Prostate gland (tissue), 2 donors: Measurements from ENCODE around the gene RHBDL2. TPM values are rescaled to one million over a fixed set of nuclear protein-coding genes. Genes with fewer than 3 reads are reported as not detected.
"Not testable (repeated sequence)": the region's sequence is repeated elsewhere in the genome, so short reads cannot be mapped to it uniquely, and the experiment has no call there.

Experiments
- DNase-seq: peaks from one replicate; pipeline ENCODE4 v3.0.0-alpha.2; 2019; ENCODE audit warnings: low spot score
- H3K27ac ChIP-seq, 2 donors: fragments of 200-600 bp; sonication (generic); 2 replicates each; pipeline ENCODE4 v1.5.1; 2017 to 2019
- H3K27me3 ChIP-seq: fragments of 200-600 bp; sonication (generic); replicated peaks from 2 replicates; pipeline ENCODE4 v1.5.1; 2019; ENCODE audit not compliant: insufficient read depth
- H3K36me3 ChIP-seq, 2 donors: fragments of 200-600 bp; sonication (generic); 1 replicate in 1 of 2; 2 replicates in 1 of 2; pipeline versions ENCODE4 v1.5.1 to v1.8.1; 2017 to 2019
- H3K4me1 ChIP-seq: fragments of 200-600 bp; sonication (generic); replicated peaks from 2 replicates; pipeline ENCODE4 v1.5.1; 2019
- H3K4me3 ChIP-seq, 2 donors: fragments of 200-600 bp; sonication (generic); 2 replicates each; pipeline ENCODE4 v1.5.1; 2017 to 2019
- H3K9me3 ChIP-seq: fragments of 200-600 bp; sonication (generic); 2 replicates; pipeline ENCODE4 v1.5.1; 2017
- CTCF ChIP-seq, 4 experiments: fragments of 200-600 bp in 2 of 4; fragments of 450-650 bp in 2 of 4; sonication (generic) in 2 of 4; IDR thresholded peaks; 1 replicate in 3 of 4; 2 replicates in 1 of 4; pipeline ENCODE4 v1.5.1; 2016 to 2019; ENCODE audit warnings: antibody characterized with exemption in 4 of 4, mild to moderate bottlenecking in 2 of 4, moderate library complexity in 2 of 4
- POLR2A ChIP-seq: fragments of 450-650 bp; IDR thresholded peaks from one replicate; pipeline ENCODE4 v1.6.1; 2016; ENCODE audit warnings: antibody characterized with exemption, mild to moderate bottlenecking
- POLR2AphosphoS5 ChIP-seq: sonication (generic); formaldehyde crosslinking; IDR thresholded peaks from one replicate; pipeline ENCODE4 v1.6.1; 2017; ENCODE audit warnings: antibody characterized with exemption
- WGBS: methylation state at CpG from one replicate; pipeline ENCODE4 v1.1.5; 2018; 5-methylcytosine and 5-hydroxymethylcytosine counted together
- intact Hi-C: fragments of 100-400 bp; cut with DNase I; formaldehyde crosslinking; loops from one replicate; pipeline ENCODE4 v1.14.2; 2022
- small RNA-seq, 2 donors: library from RNA; depleted of rRNA; stranded (forward); fragments of <200 nt; gene quantifications; one replicate each; pipeline ENCODE3, GENCODE V24; 2016
- total RNA-seq, 2 donors: library from RNA; depleted of rRNA; stranded (reverse); fragments of >200 nt; gene quantifications; one replicate each; pipeline ENCODE4 v1.1.0, GENCODE V29; 2016

Gene RHBDL2
- total RNA-seq, 2 donors from 2014 or later: 3.5 to 7.7 TPM

GRCh38 chr1:38840281-38840680 lies 101.3 kb downstream of the RHBDL2 start:
- no peaks in the 10 kb centered on the region for H3K9me3 ChIP-seq
- no peak overlapping the region for H3K27ac ChIP-seq
- no peak overlapping the region for H3K4me3 ChIP-seq
- TF ChIP-seq CTCF (IDR thresholded peaks at IDR 0.05) (no peak), POLR2AphosphoS5 (no peak), POLR2A (no peak)
- intact Hi-C loops: no loop called here
- H3K27me3 ChIP-seq: no peaks in the 10 kb centered on the region
- no peak for DNase-seq
- WGBS: 65% methylated on average over 2 of the region's 2 CpGs
- no peaks in the 10 kb centered on the region for H3K36me3 ChIP-seq
- H3K4me1 ChIP-seq: no peaks in the 10 kb centered on the region

GRCh38 chr1:38839363-38839762 lies 102.3 kb downstream of the RHBDL2 start:
- Histone ChIP-seq H3K27ac (no peak overlapping the region), H3K9me3 (no peaks in the 10 kb centered on the region), H3K4me1 (no peaks in the 10 kb centered on the region), H3K27me3 (no peaks in the 10 kb centered on the region), H3K4me3 (no peak overlapping the region), H3K36me3 (no peaks in the 10 kb centered on the region)
- 87% methylated on average over 9 of the region's 9 CpGs for WGBS
- DNase-seq: no peak
- TF ChIP-seq POLR2AphosphoS5 (no peak), CTCF (IDR thresholded peaks at IDR 0.05) (no peak), POLR2A (no peak)
- intact Hi-C loops: loop anchor here (10.0 kb wide), 1 partner anchor 805 kb away; no protein-coding TSS in a partner anchor

GRCh38 chr1:38836316-38836715 lies 105.3 kb downstream of the RHBDL2 start:
- not testable (repeated sequence) for H3K4me3 ChIP-seq, H3K36me3 ChIP-seq, H3K27ac ChIP-seq, H3K27me3 ChIP-seq, DNase-seq, H3K9me3 ChIP-seq, H3K4me1 ChIP-seq
- intact Hi-C loops: loop anchor here (10.0 kb wide), 1 partner anchor 802 kb away; no protein-coding TSS in a partner anchor
- 89% methylated on average over 10 of the region's 10 CpGs for WGBS

Small RNA genes within 50 kb of the gene (small RNA-seq; reads per million reads assigned to genes)
- gene GJA9-MYCBP (0 reads per million in 2 donors), gene RF00019 (0 reads per million in 2 donors), gene RNU6-605P (0 reads per million in 2 donors)

Other genes with a start within 250 kb of the RHBDL2 start
- 10 to 100 TPM in 1 of 2 donors, 1 to 10 TPM in 1; 9.2 to 22.6 TPM for gene RRAGC, start 82.1 kb downstream of the RHBDL2 start, total RNA-seq
- gene MYCBP, start 68.5 kb downstream of the RHBDL2 start, total RNA-seq: 10 to 100 TPM; 25.7 to 45.9 TPM
- gene GJA9, start 60.2 kb downstream of the RHBDL2 start, total RNA-seq: under 1 TPM; 0.09 to 0.28 TPM
- gene AKIRIN1, start 49.4 kb upstream of the RHBDL2 start, total RNA-seq: 100 to 1,000 TPM in 1 of 2 donors, 10 to 100 TPM in 1; 55.7 to 108 TPM
- gene NDUFS5, start 84.5 kb upstream of the RHBDL2 start, total RNA-seq: 100 to 1,000 TPM; 310 to 473 TPM